Right atrium auricular region (tissue), 2 donors: ENCODE measurements around the gene HEXA. TPM values are rescaled to one million over a fixed set of nuclear protein-coding genes. Genes with fewer than 3 reads are reported as not detected.

Experiments used
- DNase-seq: peaks from one replicate; pipeline ENCODE4 v3.0.0-alpha.2; 2019; ENCODE audit warnings: low spot score
- H3K27ac ChIP-seq, 2 donors: fragments of 200-600 bp; sonication (generic); 1 replicate in 1 of 2; 2 replicates in 1 of 2; pipeline ENCODE4 v1.5.1; 2016 to 2019
- H3K27me3 ChIP-seq, 2 donors: fragments of 200-600 bp; sonication (generic); one replicate each; pipeline versions ENCODE4 v1.5.1 to v1.6.0; 2017 to 2019
- H3K36me3 ChIP-seq: fragments of 200-600 bp; sonication (generic); one replicate; pipeline ENCODE4 v1.5.1; 2016
- H3K4me1 ChIP-seq, 2 donors: fragments of 200-600 bp; sonication (generic); one replicate each; pipeline versions ENCODE4 v1.5.1 to v1.6.0; 2017 to 2019
- H3K4me3 ChIP-seq, 2 donors: fragments of 200-600 bp; sonication (generic); 1 replicate in 1 of 2; 2 replicates in 1 of 2; pipeline ENCODE4 v1.5.1; 2017 to 2019; ENCODE audit warnings: mild to moderate bottlenecking in 1 of 2, moderate library complexity in 1 of 2
- H3K9me3 ChIP-seq, 2 donors: fragments of 200-600 bp; sonication (generic); one replicate each; pipeline ENCODE4 v1.5.1; 2019
- total RNA-seq, 2 donors: library from RNA; depleted of rRNA; stranded (reverse); fragments of >200 nt; gene quantifications; one replicate each; pipeline ENCODE4 v1.1.0, GENCODE V29; 2016
- TF ChIP-seq, protein P1 (sequence below), 2 donors: fragments of 200-600 bp; sonication (generic); IDR thresholded peaks; one replicate each; pipeline ENCODE4 v1.5.1; 2019; ENCODE audit warnings: antibody characterized with exemption in 2 of 2

HEXA gene
- total RNA-seq, 2 donors from 2014 or later: 50.4 to 64.3 TPM

GRCh38 chr15:72318408-72318942, 57.3 kb downstream of the HEXA start:
- no peaks in the 10 kb centered on the region for H3K36me3 ChIP-seq
- TF ChIP-seq, protein P1, sequence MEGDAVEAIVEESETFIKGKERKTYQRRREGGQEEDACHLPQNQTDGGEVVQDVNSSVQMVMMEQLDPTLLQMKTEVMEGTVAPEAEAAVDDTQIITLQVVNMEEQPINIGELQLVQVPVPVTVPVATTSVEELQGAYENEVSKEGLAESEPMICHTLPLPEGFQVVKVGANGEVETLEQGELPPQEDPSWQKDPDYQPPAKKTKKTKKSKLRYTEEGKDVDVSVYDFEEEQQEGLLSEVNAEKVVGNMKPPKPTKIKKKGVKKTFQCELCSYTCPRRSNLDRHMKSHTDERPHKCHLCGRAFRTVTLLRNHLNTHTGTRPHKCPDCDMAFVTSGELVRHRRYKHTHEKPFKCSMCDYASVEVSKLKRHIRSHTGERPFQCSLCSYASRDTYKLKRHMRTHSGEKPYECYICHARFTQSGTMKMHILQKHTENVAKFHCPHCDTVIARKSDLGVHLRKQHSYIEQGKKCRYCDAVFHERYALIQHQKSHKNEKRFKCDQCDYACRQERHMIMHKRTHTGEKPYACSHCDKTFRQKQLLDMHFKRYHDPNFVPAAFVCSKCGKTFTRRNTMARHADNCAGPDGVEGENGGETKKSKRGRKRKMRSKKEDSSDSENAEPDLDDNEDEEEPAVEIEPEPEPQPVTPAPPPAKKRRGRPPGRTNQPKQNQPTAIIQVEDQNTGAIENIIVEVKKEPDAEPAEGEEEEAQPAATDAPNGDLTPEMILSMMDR (IDR thresholded peaks at IDR 0.05): no peak
- peaks cover 0 to 14% of the 10 kb centered on the region in 2 donors for H3K4me1 ChIP-seq
- no peaks in the 10 kb centered on the region for H3K9me3 ChIP-seq
- no peak overlapping the region for H3K27ac ChIP-seq
- DNase-seq: peak; percentile 38
- no peaks in the 10 kb centered on the region for H3K27me3 ChIP-seq
- no peak overlapping the region for H3K4me3 ChIP-seq

- no peak overlapping the region for H3K4me3 ChIP-seq
- no peaks in the 10 kb centered on the region for H3K36me3 ChIP-seq
- H3K4me1 ChIP-seq: peaks cover 0 to 14% of the 10 kb centered on the region in 2 donors
- TF ChIP-seq, protein P1 (IDR thresholded peaks at IDR 0.05): no peak
- DNase-seq: no peak
- H3K9me3 ChIP-seq: no peaks in the 10 kb centered on the region
- H3K27me3 ChIP-seq: no peaks in the 10 kb centered on the region
- no peak overlapping the region for H3K27ac ChIP-seq
These were observed 60.0 kb downstream of the HEXA start for GRCh38 chr15:72315706-72316370.

DNA sequence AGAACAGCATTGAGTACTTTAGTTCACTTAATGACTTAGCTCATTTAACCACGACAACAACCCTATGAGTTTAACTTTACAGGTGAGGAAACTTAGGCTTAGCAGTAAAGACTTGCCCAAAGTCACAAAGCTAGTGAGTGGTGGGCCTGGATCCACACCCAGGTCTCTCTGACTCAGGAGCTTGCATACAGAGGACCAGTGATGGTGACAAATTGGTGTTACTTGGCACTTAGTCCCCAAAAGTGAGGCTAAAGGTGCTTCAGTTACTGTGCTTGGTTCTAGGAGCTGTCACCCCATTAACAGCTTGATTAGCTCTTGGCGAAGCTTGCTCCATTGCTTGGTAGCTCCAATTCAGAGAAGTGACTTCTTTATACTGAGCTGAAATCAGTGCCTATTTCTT, 61.9 kb downstream of the HEXA start:
- H3K4me3 ChIP-seq: no peak overlapping the region
- DNase-seq: no peak
- H3K27ac ChIP-seq: no peak overlapping the region
- no peaks in the 10 kb centered on the region for H3K27me3 ChIP-seq
- H3K4me1 ChIP-seq: no peaks in the 10 kb centered on the region
- TF ChIP-seq, protein P1 (IDR thresholded peaks at IDR 0.05): no peak
- no peaks in the 10 kb centered on the region for H3K36me3 ChIP-seq
- no peaks in the 10 kb centered on the region for H3K9me3 ChIP-seq

- Histone ChIP-seq H3K4me1 (no peaks in the 10 kb centered on the region), H3K27me3 (no peaks in the 10 kb centered on the region), H3K27ac (no peak overlapping the region), H3K9me3 (no peaks in the 10 kb centered on the region), H3K4me3 (no peak overlapping the region), H3K36me3 (no peaks in the 10 kb centered on the region)
- TF ChIP-seq, protein P1 (IDR thresholded peaks at IDR 0.05): no peak
- DNase-seq: no peak
These were observed 62.4 kb downstream of the HEXA start for GRCh38 chr15:72313448-72313840.

GRCh38 chr15:72312605-72313447, 63.0 kb downstream of the HEXA start:
- no peaks in the 10 kb centered on the region for H3K36me3 ChIP-seq
- H3K9me3 ChIP-seq: no peaks in the 10 kb centered on the region
- DNase-seq: peak; percentile 65
- no peak overlapping the region for H3K27ac ChIP-seq
- H3K4me1 ChIP-seq: no peaks in the 10 kb centered on the region
- TF ChIP-seq, protein P1 (IDR thresholded peaks at IDR 0.05): peak; percentile 52 to 77
- no peak overlapping the region for H3K4me3 ChIP-seq
- H3K27me3 ChIP-seq: no peaks in the 10 kb centered on the region
